GM12891 (cell line): ENCODE results near the gene GON7.

Experiments
- PAX5 ChIP-seq: IDR thresholded peaks from 2 replicates; pipeline ENCODE4 v1.6.1; 2011; ENCODE audit warnings: low read length, moderate library complexity, mild to moderate bottlenecking; ENCODE audit not compliant: insufficient read depth, severe bottlenecking
- POLR2A ChIP-seq: IDR thresholded peaks from 2 replicates; pipeline ENCODE4 v1.6.1; 2011; ENCODE audit warnings: low read depth, low read length, control low read depth
- POLR2AphosphoS5 ChIP-seq: IDR thresholded peaks from 2 replicates; pipeline ENCODE4 v1.6.1; 2011; ENCODE audit warnings: low read depth, low read length, control low read depth
- POU2F2 ChIP-seq: IDR thresholded peaks from 2 replicates; pipeline ENCODE4 v1.6.1; 2011; ENCODE audit warnings: low read depth, mild to moderate bottlenecking, control low read depth, low read length, moderate library complexity
- SPI1 ChIP-seq: IDR thresholded peaks from 2 replicates; pipeline ENCODE4 v1.6.1; 2011; ENCODE audit warnings: low read depth, low read length, control low read depth
- TAF1 ChIP-seq: IDR thresholded peaks from 2 replicates; pipeline ENCODE4 v1.6.1; 2011; ENCODE audit warnings: low read depth, low read length, control low read depth

DNA sequence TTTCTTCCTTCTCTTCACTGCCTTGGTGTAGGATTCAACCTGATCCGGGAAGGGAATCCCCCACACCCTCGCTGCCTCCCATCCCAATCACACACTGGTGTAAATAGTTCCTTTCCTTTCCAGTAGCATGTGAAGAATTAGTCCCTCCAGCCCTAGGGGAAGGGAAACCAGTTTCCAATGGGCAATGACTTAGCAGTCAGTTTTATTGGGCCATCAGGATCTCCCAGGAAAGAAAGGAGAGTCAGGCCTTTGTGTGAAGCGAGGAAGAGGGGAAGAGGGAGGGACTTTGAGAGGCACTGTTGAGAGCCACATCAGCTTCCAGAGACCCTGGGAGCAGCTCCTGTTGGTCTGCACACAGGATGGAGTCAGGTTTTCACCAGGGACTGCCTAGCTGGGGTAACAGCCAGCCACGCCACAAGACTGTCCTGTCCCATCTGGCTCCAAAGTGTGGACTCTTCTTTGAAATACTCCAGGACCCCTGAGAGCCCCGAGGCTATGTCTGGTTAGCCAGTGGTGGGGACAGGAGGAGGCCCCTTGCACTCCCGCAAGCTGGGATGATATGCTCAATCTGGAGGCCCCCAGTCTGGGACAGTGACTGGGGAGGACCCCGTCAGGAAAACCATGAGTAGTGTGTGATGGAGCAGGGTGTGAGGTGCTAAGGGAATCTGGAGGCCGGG is 50.0 kb downstream of the GON7 start:
- TF ChIP-seq POLR2A (no peak), TAF1 (no peak), POLR2AphosphoS5 (no peak), SPI1 (no peak), POU2F2 (no peak), PAX5 (no peak)
